Right lung (tissue), 5 donors: ENCODE data around the gene PRSS36. TPM values are rescaled to one million over a fixed set of nuclear protein-coding genes. Genes with fewer than 3 reads are reported as not detected.
"Not testable (repeated sequence)": the region's sequence is repeated elsewhere in the genome, so short reads cannot be mapped to it uniquely, and the experiment has no call there.

Source experiments
- DNase-seq, 2 donors: peaks; one replicate each; pipeline ENCODE4 v3.0.0-alpha.2; 2013
- polyA plus RNA-seq, 5 donors: library from polyadenylated mRNA; unstranded; fragments of 120-200 nt; gene quantifications; one replicate each; pipeline versions ENCODE4 v1.2.1 to v1.2.3, GENCODE V29; 2013; ENCODE audit warnings: inconsistent platforms in 1 of 5, low replicate concordance in 1 of 5; ENCODE audit not compliant: insufficient read length in 5 of 5, insufficient read depth in 1 of 5

Gene PRSS36
- polyA plus RNA-seq, 5 donors, result 1.6 to 3.4 (median 2.2) TPM

GRCh38 chr16:31184888-31185287 lies 35.0 kb upstream of the PRSS36 start:
- DNase-seq, result no peak

GRCh38 chr16:31183432-31184428 lies 33.9 kb upstream of the PRSS36 start:
- DNase-seq, result no peak

GRCh38 chr16:31182391-31182790 lies 32.5 kb upstream of the PRSS36 start:
- no peak for DNase-seq

GRCh38 chr16:31181102-31181830 lies 31.4 kb upstream of the PRSS36 start:
- no peak for DNase-seq

GRCh38 chr16:31179747-31180459 lies 30.0 kb upstream of the PRSS36 start, which contains the start of gene FUS:
Gene FUS, plus strand, starts transcription at chr16:31180139. Its CDS starts 76 bp downstream, at chr16:31180215.
- DNase-seq, result peak; percentile 96 to 97

- DNase-seq, result no peak
Observed at GRCh38 chr16:31179219-31179746, 29.4 kb upstream of the PRSS36 start.

- no peak for DNase-seq
Observed at GRCh38 chr16:31177136-31177535, 27.3 kb upstream of the PRSS36 start.

GRCh38 chr16:31170048-31170447 lies 20.2 kb upstream of the PRSS36 start:
- not testable (repeated sequence) for DNase-seq

- no peak for DNase-seq
Observed at GRCh38 chr16:31168848-31169247, 19.0 kb upstream of the PRSS36 start.

- DNase-seq, result no peak
Observed at GRCh38 chr16:31167315-31167714, 17.4 kb upstream of the PRSS36 start.

GRCh38 chr16:31157136-31157535 lies 7.3 kb upstream of the PRSS36 start:
- DNase-seq, result no peak

GRCh38 chr16:31150976-31151375 lies 1.1 kb upstream of the PRSS36 start:
- not testable (repeated sequence) for DNase-seq

GRCh38 chr16:31149332-31149731 lies 534 bp downstream of the PRSS36 start:
- no peak for DNase-seq

- DNase-seq, result no peak
Observed at GRCh38 chr16:31148896-31149295, 970 bp downstream of the PRSS36 start.

- DNase-seq, result no peak
Observed at GRCh38 chr16:31148281-31148728, 1.6 kb downstream of the PRSS36 start.

GRCh38 chr16:31147574-31147973 lies 2.3 kb downstream of the PRSS36 start:
- no peak for DNase-seq

- no peak for DNase-seq
Observed at GRCh38 chr16:31145398-31145990, 4.4 kb downstream of the PRSS36 start.

GRCh38 chr16:31144418-31144817 lies 5.4 kb downstream of the PRSS36 start:
- DNase-seq, result not testable (repeated sequence)

- DNase-seq, result no peak
Observed at GRCh38 chr16:31143694-31144148, 6.1 kb downstream of the PRSS36 start.

GRCh38 chr16:31143011-31143693 lies 6.7 kb downstream of the PRSS36 start:
- no peak for DNase-seq
